H1 (cell line): ENCODE results near the gene TRIOBP. TPM values are rescaled to one million over a fixed set of nuclear protein-coding genes. Genes with fewer than 3 reads are reported as not detected.

Experiments
- BRCA1 ChIP-seq: IDR thresholded peaks from 2 replicates; pipeline ENCODE4 v1.6.1; 2012; ENCODE audit warnings: low read depth, low read length, improper control_type of control experiment
- CBX8 ChIP-seq: fragments of 300-800, 300-1000 bp; sonication (generic); IDR thresholded peaks from 2 replicates; pipeline ENCODE4 v1.7.1; 2016; ENCODE audit warnings: low read depth, low read length, borderline replicate concordance
- CEBPB ChIP-seq: IDR thresholded peaks from 2 replicates; pipeline ENCODE4 v1.6.1; 2012; ENCODE audit warnings: low read depth, low read length
- CHD2 ChIP-seq: IDR thresholded peaks from 2 replicates; pipeline ENCODE4 v1.6.1; 2012; ENCODE audit warnings: low read length, improper control_type of control experiment
- CHD7 ChIP-seq: fragments of 300-600 bp; sonication (generic); IDR thresholded peaks from 2 replicates; pipeline ENCODE4 v1.7.1; 2012; ENCODE audit warnings: low read length, moderate library complexity, mild to moderate bottlenecking, inconsistent platforms; ENCODE audit not compliant: insufficient replicate concordance
- CTCF ChIP-seq, 3 experiments: IDR thresholded peaks; 1 replicate in 2 of 3; 2 replicates in 1 of 3; pipeline versions ENCODE4 v1.5.1 to v1.6.1; 2011; ENCODE audit warnings: low read length in 3 of 3, mild to moderate bottlenecking in 3 of 3, inconsistent platforms in 2 of 3, low read depth in 1 of 3, moderate library complexity in 1 of 3; ENCODE audit not compliant: insufficient read depth in 1 of 3; ENCODE audit errors: control extremely low read depth in 1 of 3
- MAX ChIP-seq: IDR thresholded peaks from 2 replicates; pipeline ENCODE4 v1.6.1; 2012; ENCODE audit warnings: inconsistent platforms
- PHF8 ChIP-seq: fragments of 200-600 bp; sonication (generic); conservative IDR thresholded peaks from 2 replicates; pipeline ENCODE4 v1.7.1; 2012; ENCODE audit warnings: low read depth, mild to moderate bottlenecking, inconsistent platforms, low read length, moderate library complexity
- POLR2A ChIP-seq, 2 experiments: IDR thresholded peaks; 1 replicate in 1 of 2; 2 replicates in 1 of 2; pipeline ENCODE4 v1.6.1; 2011; ENCODE audit warnings: low read depth in 2 of 2, low read length in 2 of 2, mild to moderate bottlenecking in 2 of 2; ENCODE audit errors: control extremely low read depth in 1 of 2
- TBP ChIP-seq: IDR thresholded peaks from 2 replicates; pipeline ENCODE4 v1.6.1; 2011; ENCODE audit warnings: low read depth, low read length, improper control_type of control experiment
- polyA plus RNA-seq, 7 experiments: library from polyadenylated mRNA; depleted of rRNA in 3 of 7; stranded (reverse) in 5 of 7; unstranded in 2 of 7; fragments of >200 nt in 5 of 7; fragments of 200-250 nt in 2 of 7; gene quantifications; 1 replicate in 5 of 7; 2 replicates in 1 of 7; 4 replicates in 1 of 7; pipeline versions ENCODE4 v1.2.1 to v1.2.3, GENCODE V29; 2011 to 2013; ENCODE audit warnings: missing spikeins in 2 of 7, mixed read lengths in 2 of 7
- total RNA-seq: library from RNA; stranded (reverse); fragmentation: NEBNext Ultra II Directional; extraction: Animal tissue kit (Norgen Biotek cat#: 25700); gene quantifications from 2 replicates; pipeline ENCODE4 v1.2.1, GENCODE V29; 2021

The TRIOBP gene
- total and polyA plus RNA-seq, 2 of the 8 experiments (the other 6 are each of a cell fraction or from before 2014, with no cell fraction given), result 18.2 to 27.3 TPM

- TF ChIP-seq CHD7 (no peak), POLR2A (IDR thresholded peaks at IDR 0.05; ENCODE audit: control extremely low read depth in 1 of 2, low read depth in 2 of 2, low read length in 2 of 2) (no peak), MAX (no peak), CHD2 (no peak), CEBPB (no peak), BRCA1 (no peak), CTCF (IDR thresholded peaks at IDR 0.05; ENCODE audit: control extremely low read depth in 1 of 3, insufficient read depth in 1 of 3, low read depth in 1 of 3, low read length in 3 of 3) (no peak), CBX8 (no peak), TBP (no peak), PHF8 (no peak)
Observed at GRCh38 chr22:37669586-37669985, 27.3 kb upstream of the TRIOBP start (continued).
